Glomerular visceral epithelial cell (primary cell): ENCODE data around the gene HOXB1.

Source experiments
- DNase-seq: peaks from one replicate; pipeline ENCODE4 v3.0.0-alpha.2; 2016; ENCODE audit errors: extremely low spot score

HOXB1 gene

GRCh38 chr17:48554412-48555257 lies 23.8 kb upstream of the HOXB1 start:
- peak; percentile 31 for DNase-seq

- DNase-seq = no peak
Measured at GRCh38 chr17:48553826-48554225, 23.0 kb upstream of the HOXB1 start.

GRCh38 chr17:48553190-48553547 lies 22.4 kb upstream of the HOXB1 start:
- no peak for DNase-seq

GRCh38 chr17:48552466-48553189 lies 21.8 kb upstream of the HOXB1 start:
- no peak for DNase-seq

GRCh38 chr17:48551596-48552465 lies 21.0 kb upstream of the HOXB1 start:
- no peak for DNase-seq

- no peak for DNase-seq
Measured at GRCh38 chr17:48551214-48551555, 20.4 kb upstream of the HOXB1 start.

GRCh38 chr17:48550502-48551213 lies 19.8 kb upstream of the HOXB1 start:
- DNase-seq = no peak

- DNase-seq = no peak
Measured at GRCh38 chr17:48549914-48550501, 19.2 kb upstream of the HOXB1 start.

- DNase-seq = no peak
Measured at GRCh38 chr17:48549281-48549630, 18.4 kb upstream of the HOXB1 start.

- DNase-seq = no peak
Measured at GRCh38 chr17:48548523-48549280, 17.9 kb upstream of the HOXB1 start.

- peak; percentile 56 for DNase-seq
Measured at GRCh38 chr17:48547808-48548522, 17.2 kb upstream of the HOXB1 start.

GRCh38 chr17:48546924-48547807 lies 16.4 kb upstream of the HOXB1 start:
- peak; percentile 26 for DNase-seq

- no peak for DNase-seq
Measured at GRCh38 chr17:48546137-48546923, 15.5 kb upstream of the HOXB1 start.

GRCh38 chr17:48545539-48545938 lies 14.7 kb upstream of the HOXB1 start:
- no peak for DNase-seq

- DNase-seq = peak; percentile 54
Measured at GRCh38 chr17:48545022-48545375, 14.2 kb upstream of the HOXB1 start, which contains the start of gene HOXB2. Gene HOXB2 (minus strand): TSS chr17:48545109. CDS start chr17:48544911, 198 bp downstream.

GRCh38 chr17:48544349-48545021 lies 13.7 kb upstream of the HOXB1 start:
- peak; percentile 79 for DNase-seq

- DNase-seq = no peak
Measured at GRCh38 chr17:48543854-48544348, 13.1 kb upstream of the HOXB1 start.
